Spleen (tissue), 11 donors: ENCODE results near the gene RAD51B. TPM values are rescaled to one million over a fixed set of nuclear protein-coding genes. Genes with fewer than 3 reads are reported as not detected.
A peak's percentile ranks its signal among the peaks of the same experiment; 100 is the strongest.

Experiments
- DNase-seq: peaks from one replicate; pipeline ENCODE4 v3.0.0-alpha.2; 2020
- H3K27ac ChIP-seq, 8 donors: fragments of 200-600 bp; sonication (generic) in 7 of 8; 1 replicate in 4 of 8; 2 replicates in 4 of 8; pipeline versions ENCODE4 v1.5.0 to v1.8.0; 2016 to 2021; ENCODE audit warnings: inconsistent platforms in 4 of 8, mild to moderate bottlenecking in 4 of 8, moderate library complexity in 1 of 8
- H3K27me3 ChIP-seq, 7 donors: fragments of 200-600 bp; sonication (generic) in 6 of 7; replicated peaks in 1 of 7; 1 replicate in 4 of 7; 2 replicates in 3 of 7; pipeline versions ENCODE4 v1.5.0 to v1.8.0; 2016 to 2021; ENCODE audit warnings: inconsistent platforms in 3 of 7, mild to moderate bottlenecking in 1 of 7
- H3K36me3 ChIP-seq, 6 donors: fragments of 200-600 bp; sonication (generic) in 5 of 6; 1 replicate in 4 of 6; 2 replicates in 2 of 6; pipeline versions ENCODE4 v1.5.0 to v1.8.0; 2016 to 2021; ENCODE audit warnings: inconsistent platforms in 2 of 6
- H3K4me1 ChIP-seq, 6 donors: fragments of 200-600 bp; sonication (generic) in 5 of 6; 1 replicate in 3 of 6; 2 replicates in 3 of 6; pipeline versions ENCODE4 v1.5.0 to v1.8.0; 2016 to 2021; ENCODE audit warnings: inconsistent platforms in 3 of 6
- H3K4me3 ChIP-seq, 8 donors: fragments of 200-600 bp; sonication (generic) in 7 of 8; 1 replicate in 4 of 8; 2 replicates in 4 of 8; pipeline versions ENCODE4 v1.5.0 to v1.8.0; 2016 to 2021; ENCODE audit warnings: inconsistent platforms in 4 of 8, mild to moderate bottlenecking in 4 of 8, moderate library complexity in 2 of 8
- H3K9me3 ChIP-seq, 8 donors: fragments of 200-600 bp; sonication (generic) in 7 of 8; 1 replicate in 4 of 8; 2 replicates in 4 of 8; pipeline versions ENCODE4 v1.5.0 to v1.8.0; 2016 to 2021; ENCODE audit warnings: inconsistent platforms in 4 of 8
- POLR2A ChIP-seq, 3 donors: fragments of 450-650 bp; IDR thresholded peaks; one replicate each; pipeline ENCODE4 v1.5.1; 2017; ENCODE audit warnings: antibody characterized with exemption in 3 of 3, mild to moderate bottlenecking in 1 of 3
- POLR2AphosphoS5 ChIP-seq, 3 donors: sonication (generic); formaldehyde crosslinking; IDR thresholded peaks; one replicate each; pipeline ENCODE4 v1.5.1; 2017; ENCODE audit warnings: antibody characterized with exemption in 3 of 3
- WGBS, 5 donors: extraction: QIAGEN DNeasy Blood & Tissue Kit in 3 of 5; methylation state at CpG; one replicate each; pipeline versions ENCODE4 v1.1.5 to v1.1.7; 2013 to 2018; 5-methylcytosine and 5-hydroxymethylcytosine counted together
- intact Hi-C: fragments of 100-400 bp; cut with DNase I; formaldehyde crosslinking; loops from one replicate; pipeline ENCODE4 v1.15.0; 2023; ENCODE audit warnings: low total_unique reads
- polyA plus RNA-seq, 3 donors: library from polyadenylated mRNA; stranded (reverse); fragments of 200-250 nt; gene quantifications; one replicate each; pipeline ENCODE4 v1.2.1, GENCODE V29; 2013
- total RNA-seq, 7 donors: library from RNA; depleted of rRNA in 3 of 7; stranded (reverse); fragments of >200 nt in 3 of 7; fragmentation: NEBNext Ultra II Directional in 4 of 7; extraction: Animal tissue kit (Norgen Biotek cat#: 25700) in 4 of 7; gene quantifications; one replicate each; pipeline versions ENCODE4 v1.1.0 to v1.2.1, GENCODE V29; 2016 to 2021
- TF ChIP-seq, protein P1 (sequence below), 11 experiments: fragments of 200-600 bp in 7 of 11; fragments of 450-650 bp in 4 of 11; sonication (generic) in 4 of 11; IDR thresholded peaks in 8 of 11; conservative IDR thresholded peaks in 3 of 11; 1 replicate in 7 of 11; 2 replicates in 4 of 11; pipeline versions ENCODE4 v1.4.0 to v1.8.0; 2016 to 2021; ENCODE audit warnings: antibody characterized with exemption in 11 of 11, inconsistent platforms in 4 of 11, mild to moderate bottlenecking in 1 of 11
- donor health status: healthy with polysubstance abuse.
- donor health status: DM: no; HTN: no; CAD: no; lungs with moderate emphysema.
- donor health status: DM: no; HTN: no; CAD: no.
- donor health status: Bipolar disorder and iron deficiency.
- donor health status: healthy.
- donor health status: DM: no; HTN: no; CAD: no.
- donor health status: DM: yes; HTN: yes; CAD: no.

RAD51B gene
- total and polyA plus RNA-seq, 10 donors: 4.2 to 43.7 (median 29.8) TPM

DNA sequence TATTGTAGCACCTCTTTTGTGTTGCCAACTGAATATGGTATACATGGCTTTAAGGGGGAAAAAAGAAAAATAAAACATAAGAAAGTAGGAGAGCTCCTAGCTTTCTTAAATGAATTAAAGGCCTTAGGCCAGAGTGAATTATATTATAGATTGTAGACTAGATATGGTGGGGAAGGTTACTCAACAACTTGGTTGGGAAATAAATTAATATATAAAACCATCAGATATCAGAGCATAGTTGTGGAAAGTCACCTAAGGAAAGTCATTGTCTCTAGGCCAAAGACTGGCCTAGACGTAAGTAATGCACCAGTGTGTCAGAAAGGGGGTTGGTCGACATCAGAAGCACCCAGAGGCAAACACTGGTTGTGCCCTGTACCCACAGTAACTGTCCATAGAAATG is 391.8 kb downstream of the RAD51B start:
- H3K4me1 ChIP-seq: peaks cover 21 to 75% (median 41%) of the 10 kb centered on the region in 6 donors
- no peak for DNase-seq
- H3K27me3 ChIP-seq: no peaks in the 10 kb centered on the region
- peak overlapping the region; percentile 59 to 82 (median 76) for H3K27ac ChIP-seq
- WGBS, 5 donors: 90 to 100% (median 93%) methylated on average over 2 of the region's 2 CpGs
- TF ChIP-seq POLR2A (IDR thresholded peaks at IDR 0.05) (no peak), POLR2AphosphoS5 (IDR thresholded peaks at IDR 0.05) (no peak)
- TF ChIP-seq, protein P1, sequence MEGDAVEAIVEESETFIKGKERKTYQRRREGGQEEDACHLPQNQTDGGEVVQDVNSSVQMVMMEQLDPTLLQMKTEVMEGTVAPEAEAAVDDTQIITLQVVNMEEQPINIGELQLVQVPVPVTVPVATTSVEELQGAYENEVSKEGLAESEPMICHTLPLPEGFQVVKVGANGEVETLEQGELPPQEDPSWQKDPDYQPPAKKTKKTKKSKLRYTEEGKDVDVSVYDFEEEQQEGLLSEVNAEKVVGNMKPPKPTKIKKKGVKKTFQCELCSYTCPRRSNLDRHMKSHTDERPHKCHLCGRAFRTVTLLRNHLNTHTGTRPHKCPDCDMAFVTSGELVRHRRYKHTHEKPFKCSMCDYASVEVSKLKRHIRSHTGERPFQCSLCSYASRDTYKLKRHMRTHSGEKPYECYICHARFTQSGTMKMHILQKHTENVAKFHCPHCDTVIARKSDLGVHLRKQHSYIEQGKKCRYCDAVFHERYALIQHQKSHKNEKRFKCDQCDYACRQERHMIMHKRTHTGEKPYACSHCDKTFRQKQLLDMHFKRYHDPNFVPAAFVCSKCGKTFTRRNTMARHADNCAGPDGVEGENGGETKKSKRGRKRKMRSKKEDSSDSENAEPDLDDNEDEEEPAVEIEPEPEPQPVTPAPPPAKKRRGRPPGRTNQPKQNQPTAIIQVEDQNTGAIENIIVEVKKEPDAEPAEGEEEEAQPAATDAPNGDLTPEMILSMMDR (IDR thresholded peaks at IDR 0.05 in 8 of 11, conservative IDR thresholded peaks at IDR 0.05 in 3 of 11): no peak
- no peaks in the 10 kb centered on the region for H3K36me3 ChIP-seq
- intact Hi-C loops: no loop called here
- H3K9me3 ChIP-seq: no peaks in the 10 kb centered on the region
- H3K4me3 ChIP-seq: peak overlapping the region in 1 of 8 donors; percentile 50

DNA sequence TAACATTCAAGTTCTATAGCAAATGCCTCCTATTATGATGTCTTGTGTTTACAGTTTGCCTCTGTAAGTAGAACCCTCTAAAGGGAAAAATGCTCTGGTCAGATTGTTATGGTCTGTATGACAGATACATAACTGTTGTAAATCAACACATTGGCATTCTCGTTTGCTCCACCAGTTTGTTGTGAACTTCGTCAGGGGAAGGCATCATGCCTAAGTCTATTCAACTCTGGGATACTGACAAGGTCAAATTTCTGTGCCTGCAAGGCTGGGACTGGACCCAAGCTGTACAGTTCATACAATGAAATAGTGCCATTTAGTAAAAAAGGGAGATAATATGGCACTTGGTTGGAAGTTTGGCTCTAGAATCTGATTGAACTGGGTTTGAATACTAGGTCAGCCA is 392.3 kb downstream of the RAD51B start:
- Histone ChIP-seq H3K9me3 (no peaks in the 10 kb centered on the region), H3K4me3 (no peak overlapping the region), H3K27ac (peak overlapping the region in 7 of 8 donors; percentile 71 to 82 (median 77)), H3K27me3 (no peaks in the 10 kb centered on the region), H3K36me3 (no peaks in the 10 kb centered on the region), H3K4me1 (peaks cover 21 to 80% (median 41%) of the 10 kb centered on the region in 6 donors)
- 78 to 100% (median 83%) methylated on average over 2 of the region's 2 CpGs for WGBS, 5 donors
- intact Hi-C loops: no loop called here
- no peak for DNase-seq
- no peak for TF ChIP-seq POLR2A (IDR thresholded peaks at IDR 0.05)

DNA sequence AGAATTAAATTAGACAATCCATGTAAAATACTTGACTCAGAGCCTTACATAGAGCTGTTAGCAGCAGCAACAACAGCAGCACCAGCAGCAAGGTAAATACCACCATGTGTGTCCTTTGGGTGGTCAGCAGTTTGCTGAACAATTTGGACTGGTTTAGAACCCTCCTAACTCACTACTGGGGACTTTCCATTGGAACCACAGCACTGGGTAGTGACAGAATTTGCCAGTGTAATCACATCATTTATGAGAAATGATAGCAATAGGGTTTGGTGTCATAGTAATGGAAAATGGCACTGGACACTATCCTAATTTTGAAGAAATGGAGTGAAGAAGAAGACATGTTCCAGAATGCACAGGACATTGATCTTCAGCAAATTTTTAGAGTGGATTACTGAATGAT is 392.8 kb downstream of the RAD51B start:
- H3K27me3 ChIP-seq: no peaks in the 10 kb centered on the region
- H3K4me1 ChIP-seq: peaks cover 21 to 81% (median 41%) of the 10 kb centered on the region in 6 donors
- TF ChIP-seq, protein P1 (IDR thresholded peaks at IDR 0.05 in 8 of 11, conservative IDR thresholded peaks at IDR 0.05 in 3 of 11): no peak
- no peak for TF ChIP-seq POLR2AphosphoS5 (IDR thresholded peaks at IDR 0.05)
- TF ChIP-seq POLR2A (IDR thresholded peaks at IDR 0.05): no peak
- H3K9me3 ChIP-seq: no peaks in the 10 kb centered on the region
- no peak for DNase-seq
- H3K4me3 ChIP-seq: no peak overlapping the region
- intact Hi-C loops: no loop called here
- peak overlapping the region in 6 of 8 donors; percentile 15 to 82 (median 76) for H3K27ac ChIP-seq
- no peaks in the 10 kb centered on the region for H3K36me3 ChIP-seq

DNA sequence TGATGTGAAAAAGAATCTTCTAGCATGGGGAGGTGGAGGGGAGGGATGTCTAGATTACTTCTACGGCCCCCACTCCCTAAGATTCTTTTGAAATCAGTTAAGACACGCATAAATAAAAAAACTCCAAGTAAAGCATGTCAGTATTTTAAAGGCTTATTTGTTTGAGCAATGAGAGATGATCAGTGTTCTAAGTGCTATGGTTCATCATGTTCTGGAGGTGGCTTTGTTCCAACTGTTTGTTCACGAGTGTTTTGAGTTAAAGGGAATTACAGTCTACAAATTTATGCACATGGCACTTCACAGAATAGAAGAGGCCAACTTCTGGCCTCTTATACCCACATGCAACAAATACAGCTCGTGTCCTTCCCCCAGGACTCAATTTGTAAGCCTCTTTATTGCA is 394.9 kb downstream of the RAD51B start:
- H3K4me3 ChIP-seq: no peak overlapping the region
- no peaks in the 10 kb centered on the region for H3K27me3 ChIP-seq
- no peak for TF ChIP-seq POLR2A (IDR thresholded peaks at IDR 0.05)
- no peak for TF ChIP-seq POLR2AphosphoS5 (IDR thresholded peaks at IDR 0.05)
- TF ChIP-seq, protein P1 (IDR thresholded peaks at IDR 0.05 in 8 of 11, conservative IDR thresholded peaks at IDR 0.05 in 3 of 11): no peak
- peaks cover 14 to 65% (median 35%) of the 10 kb centered on the region in 6 donors for H3K4me1 ChIP-seq
- intact Hi-C loops: no loop called here
- DNase-seq: no peak
- no peaks in the 10 kb centered on the region for H3K9me3 ChIP-seq
- peak overlapping the region in 5 of 8 donors; percentile 12 to 41 (median 36) for H3K27ac ChIP-seq
- 70 to 79% (median 77%) methylated on average over 4 of the region's 4 CpGs for WGBS, 5 donors
- no peaks in the 10 kb centered on the region for H3K36me3 ChIP-seq

DNA sequence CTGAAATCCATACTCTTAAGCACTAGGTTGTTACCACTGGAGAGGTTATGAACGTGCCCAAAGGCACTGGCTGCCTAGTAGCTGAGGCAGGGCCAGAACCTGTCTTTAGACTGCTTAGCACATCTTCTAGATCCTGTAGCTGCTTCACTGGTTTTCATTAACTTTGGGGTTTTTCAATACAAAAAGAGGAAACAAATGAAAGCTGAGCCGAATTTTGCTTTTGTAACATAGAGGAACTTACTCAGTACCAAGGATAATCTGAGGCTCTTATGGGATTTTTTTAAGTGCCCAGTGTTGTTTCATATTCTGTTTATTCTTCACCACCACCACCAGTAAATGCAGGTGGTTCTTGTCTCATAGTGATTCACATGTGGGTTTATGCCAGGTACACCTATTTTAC is 396.1 kb downstream of the RAD51B start:
- H3K36me3 ChIP-seq: no peaks in the 10 kb centered on the region
- whole genome bisulfite sequencing, 5 donors: 39 to 56% (median 47%) methylated on average over 2 of the region's 2 CpGs
- no peaks in the 10 kb centered on the region for H3K9me3 ChIP-seq
- peaks cover 6 to 53% (median 24%) of the 10 kb centered on the region in 6 donors for H3K4me1 ChIP-seq
- no peaks in the 10 kb centered on the region for H3K27me3 ChIP-seq
- intact Hi-C loops: no loop called here
- peak overlapping the region in 4 of 8 donors; percentile 12 to 41 (median 31) for H3K27ac ChIP-seq
- DNase-seq: no peak
- no peak overlapping the region for H3K4me3 ChIP-seq
- TF ChIP-seq POLR2A (IDR thresholded peaks at IDR 0.05): no peak
- TF ChIP-seq, protein P1 (IDR thresholded peaks at IDR 0.05 in 8 of 11, conservative IDR thresholded peaks at IDR 0.05 in 3 of 11): no peak
- no peak for TF ChIP-seq POLR2AphosphoS5 (IDR thresholded peaks at IDR 0.05)
